IgD-negative memory B cell (primary cell): ENCODE measurements around the gene ARID3B. TPM values are rescaled to one million over a fixed set of nuclear protein-coding genes. Genes with fewer than 3 reads are reported as not detected.
A peak's percentile ranks its signal among the peaks of the same experiment; 100 is the strongest.
"Not testable (repeated sequence)": the region's sequence is repeated elsewhere in the genome, so short reads cannot be mapped to it uniquely, and the experiment has no call there.

Experiments
- H3K27ac Mint-ChIP-seq, 3 donors: one replicate each; pipeline ENCODE4 v1.8.0; 2020 to 2022; ENCODE audit warnings: mild to moderate bottlenecking in 3 of 3, mixed read lengths in 3 of 3, moderate library complexity in 1 of 3
- H3K27me3 Mint-ChIP-seq: one replicate; pipeline ENCODE4 v1.8.0; 2021; ENCODE audit warnings: mixed read lengths
- H3K36me3 Mint-ChIP-seq: one replicate; pipeline ENCODE4 v1.8.0; 2020; ENCODE audit warnings: mild to moderate bottlenecking, mixed read lengths
- H3K4me1 Mint-ChIP-seq, 3 donors: one replicate each; pipeline ENCODE4 v1.8.0; 2020 to 2022; ENCODE audit warnings: mixed read lengths in 3 of 3, mild to moderate bottlenecking in 1 of 3
- H3K4me3 Mint-ChIP-seq, 4 donors: one replicate each; pipeline ENCODE4 v1.8.0; 2020 to 2022; ENCODE audit warnings: mild to moderate bottlenecking in 4 of 4, mixed read lengths in 4 of 4, moderate library complexity in 3 of 4
- H3K9me3 Mint-ChIP-seq, 3 donors: one replicate each; pipeline ENCODE4 v1.8.0; 2020 to 2021; ENCODE audit warnings: mixed read lengths in 3 of 3, mild to moderate bottlenecking in 1 of 3
- polyA plus RNA-seq: library from polyadenylated mRNA; unstranded; fragments of 300-500 nt; fragmentation: Illumina TruSeq; gene quantifications from one replicate; pipeline ENCODE4 v1.2.3, GENCODE V29; 2021

ARID3B gene, protein sequence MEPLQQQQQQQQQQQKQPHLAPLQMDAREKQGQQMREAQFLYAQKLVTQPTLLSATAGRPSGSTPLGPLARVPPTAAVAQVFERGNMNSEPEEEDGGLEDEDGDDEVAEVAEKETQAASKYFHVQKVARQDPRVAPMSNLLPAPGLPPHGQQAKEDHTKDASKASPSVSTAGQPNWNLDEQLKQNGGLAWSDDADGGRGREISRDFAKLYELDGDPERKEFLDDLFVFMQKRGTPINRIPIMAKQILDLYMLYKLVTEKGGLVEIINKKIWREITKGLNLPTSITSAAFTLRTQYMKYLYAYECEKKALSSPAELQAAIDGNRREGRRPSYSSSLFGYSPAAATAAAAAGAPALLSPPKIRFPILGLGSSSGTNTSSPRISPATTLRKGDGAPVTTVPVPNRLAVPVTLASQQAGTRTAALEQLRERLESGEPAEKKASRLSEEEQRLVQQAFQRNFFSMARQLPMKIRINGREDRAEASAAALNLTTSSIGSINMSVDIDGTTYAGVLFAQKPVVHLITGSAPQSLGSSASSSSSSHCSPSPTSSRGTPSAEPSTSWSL
- polyA plus RNA-seq: 14.4 TPM

DNA sequence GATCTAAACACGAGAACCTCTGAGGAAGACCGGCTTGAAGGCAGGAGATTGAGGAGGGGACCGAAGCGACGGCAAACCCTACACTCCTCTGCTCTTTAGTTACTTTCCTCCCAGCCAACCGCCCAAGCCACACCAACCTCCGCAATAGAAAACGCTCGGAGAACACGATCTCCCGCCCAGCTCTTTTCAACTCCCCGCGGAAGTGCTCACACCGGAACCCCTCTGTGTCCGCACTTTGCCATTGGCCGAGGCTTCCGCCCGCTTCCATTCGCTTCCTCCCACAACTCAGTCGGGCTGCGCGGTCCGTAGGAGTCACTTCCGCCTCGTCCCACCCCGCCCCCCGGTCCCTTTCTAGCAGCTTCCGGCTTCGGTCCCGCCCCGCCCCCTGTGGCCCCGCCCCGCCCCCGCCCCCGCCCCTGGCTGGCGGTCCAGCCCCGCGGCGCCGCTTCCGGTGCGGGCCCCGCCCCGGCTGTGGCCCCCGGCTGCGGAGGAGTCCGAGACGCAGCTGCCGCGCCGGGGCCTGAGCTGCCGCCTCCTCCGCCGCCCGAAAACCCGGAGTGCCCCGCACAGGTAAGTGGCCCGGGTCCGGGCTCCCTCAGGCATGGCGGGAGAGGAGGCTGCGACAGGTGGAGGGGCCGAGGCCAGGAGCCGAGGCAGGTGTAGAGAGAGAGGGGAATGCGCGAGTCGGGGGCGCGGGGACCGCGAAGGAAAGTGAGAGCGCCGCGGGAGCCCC is at the start of gene ARID3B:
Gene ARID3B, plus strand, starts transcription at position 460 of the 733 bp plus-strand sequence. CDS start 2,717 bp downstream, outside the sequence.
- Mint-ChIP-seq H3K4me3 (peak within 1 kb of the TSS; percentile 98 to 100 (median 98)), H3K27ac (peak within 1 kb of the TSS; percentile 84 to 97 (median 95)), H3K27me3 (no peaks in the 10 kb centered on the region), H3K36me3 (peaks cover 2% of the 10 kb centered on the region), H3K4me1 (peaks cover 39 to 42% (median 42%) of the 10 kb centered on the region in 3 donors), H3K9me3 (no peaks in the 10 kb centered on the region)

DNA sequence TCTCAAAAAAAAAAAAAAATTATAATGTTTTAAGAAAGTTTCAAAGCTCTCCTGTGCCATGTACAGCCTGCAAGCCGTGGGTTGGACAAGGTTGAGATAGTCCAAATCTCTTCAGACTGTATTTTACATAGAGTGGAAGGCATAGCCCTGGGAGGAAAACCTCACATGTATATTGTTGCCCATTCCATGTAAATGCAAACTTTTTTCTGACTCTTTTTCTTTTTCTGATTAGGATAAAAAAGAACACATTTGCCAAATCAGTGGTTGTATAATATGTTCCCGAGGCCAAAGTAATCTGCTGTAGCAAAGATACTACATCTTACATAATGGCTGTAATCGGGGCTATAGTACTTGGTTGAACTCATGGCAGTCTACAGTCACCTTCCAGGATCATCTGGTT is 44.4 kb upstream of the ARID3B start:
- Mint-ChIP-seq H3K36me3 (peaks cover 3% of the 10 kb centered on the region), H3K27me3 (no peaks in the 10 kb centered on the region), H3K4me3 (no peak overlapping the region), H3K27ac (peak overlapping the region in 1 of 3 donors; percentile 44), H3K9me3 (no peaks in the 10 kb centered on the region), H3K4me1 (peaks cover 0 to 3% (median 0%) of the 10 kb centered on the region in 3 donors)

DNA sequence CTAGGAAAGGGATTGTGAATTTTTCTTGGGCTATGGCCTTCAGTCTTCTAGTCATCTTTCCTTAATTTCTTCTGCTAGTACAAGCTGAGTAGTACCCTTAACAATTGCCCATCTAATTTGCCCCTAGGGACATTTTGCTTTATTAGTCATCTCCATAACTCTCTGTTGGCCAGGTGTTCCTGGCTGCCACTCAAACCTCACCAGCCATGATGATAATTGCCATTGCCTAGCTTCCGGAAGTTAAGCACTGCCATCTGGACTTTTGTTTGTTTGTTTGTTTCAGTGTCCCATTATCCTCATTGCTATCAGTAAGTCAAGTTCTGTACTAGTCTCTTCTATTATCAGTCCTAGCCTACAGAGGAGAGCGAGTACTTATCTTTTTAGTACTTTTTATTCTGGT is 43.4 kb upstream of the ARID3B start:
- Mint-ChIP-seq H3K36me3 (peaks cover 3% of the 10 kb centered on the region), H3K4me3 (no peak overlapping the region), H3K9me3 (no peaks in the 10 kb centered on the region), H3K27ac (no peak overlapping the region), H3K4me1 (peaks cover 0 to 4% (median 0%) of the 10 kb centered on the region in 3 donors), H3K27me3 (no peaks in the 10 kb centered on the region)

- Mint-ChIP-seq H3K4me3 (no peak overlapping the region), H3K27ac (no peak overlapping the region), H3K36me3 (peaks cover 11% of the 10 kb centered on the region), H3K4me1 (peaks cover 0 to 4% (median 0%) of the 10 kb centered on the region in 3 donors), H3K27me3 (no peaks in the 10 kb centered on the region), H3K9me3 (no peaks in the 10 kb centered on the region)
These were observed 41.7 kb upstream of the ARID3B start for GRCh38 chr15:74499366-74499765.

GRCh38 chr15:74500401-74500800 is 40.6 kb upstream of the ARID3B start:
- no peaks in the 10 kb centered on the region for H3K27me3 Mint-ChIP-seq
- no peaks in the 10 kb centered on the region for H3K9me3 Mint-ChIP-seq
- H3K36me3 Mint-ChIP-seq: peaks cover 11% of the 10 kb centered on the region
- H3K27ac Mint-ChIP-seq: no peak overlapping the region
- H3K4me1 Mint-ChIP-seq: peaks cover 0 to 4% (median 0%) of the 10 kb centered on the region in 3 donors
- no peak overlapping the region for H3K4me3 Mint-ChIP-seq

GRCh38 chr15:74502301-74502700 is 38.7 kb upstream of the ARID3B start:
- Mint-ChIP-seq H3K9me3 (no peaks in the 10 kb centered on the region), H3K4me3 (no peak overlapping the region), H3K36me3 (peaks cover 11% of the 10 kb centered on the region), H3K27me3 (no peaks in the 10 kb centered on the region), H3K27ac (no peak overlapping the region), H3K4me1 (peaks cover 0 to 3% (median 0%) of the 10 kb centered on the region in 3 donors)

- Mint-ChIP-seq H3K27me3 (no peaks in the 10 kb centered on the region), H3K36me3 (peaks cover 11% of the 10 kb centered on the region), H3K4me3 (no peak overlapping the region), H3K4me1 (peaks cover 0 to 1% (median 0%) of the 10 kb centered on the region in 3 donors), H3K9me3 (no peaks in the 10 kb centered on the region), H3K27ac (no peak overlapping the region)
These were observed 36.6 kb upstream of the ARID3B start for GRCh38 chr15:74504418-74504817.

GRCh38 chr15:74504836-74505235 is 36.2 kb upstream of the ARID3B start:
- H3K9me3 Mint-ChIP-seq: no peaks in the 10 kb centered on the region
- peaks cover 11% of the 10 kb centered on the region for H3K36me3 Mint-ChIP-seq
- no peak overlapping the region for H3K4me3 Mint-ChIP-seq
- H3K27ac Mint-ChIP-seq: no peak overlapping the region
- H3K27me3 Mint-ChIP-seq: no peaks in the 10 kb centered on the region
- peaks cover 0 to 1% (median 0%) of the 10 kb centered on the region in 3 donors for H3K4me1 Mint-ChIP-seq

GRCh38 chr15:74505837-74506514 is 35.0 kb upstream of the ARID3B start:
- H3K9me3 Mint-ChIP-seq: no peaks in the 10 kb centered on the region
- H3K27me3 Mint-ChIP-seq: no peaks in the 10 kb centered on the region
- no peak overlapping the region for H3K27ac Mint-ChIP-seq
- peaks cover 0 to 1% (median 0%) of the 10 kb centered on the region in 3 donors for H3K4me1 Mint-ChIP-seq
- H3K4me3 Mint-ChIP-seq: no peak overlapping the region
- H3K36me3 Mint-ChIP-seq: peaks cover 11% of the 10 kb centered on the region

DNA sequence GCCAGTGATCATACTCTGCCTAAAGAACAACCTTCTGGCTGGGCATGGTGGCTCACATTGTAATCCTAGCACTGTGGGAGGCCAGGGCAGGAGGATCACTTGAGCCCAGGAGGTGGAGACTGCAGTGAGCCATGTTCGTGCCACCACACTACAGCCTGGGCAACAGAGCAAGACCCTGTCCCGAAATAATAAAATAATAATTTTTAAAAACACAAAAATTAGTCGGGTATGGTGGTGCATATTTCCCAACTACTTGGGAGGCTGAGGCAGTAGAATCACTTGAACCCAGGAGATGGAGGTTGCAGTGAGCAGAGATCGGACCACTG is 34.5 kb upstream of the ARID3B start:
- Mint-ChIP-seq H3K4me3 (no peak overlapping the region), H3K27ac (no peak overlapping the region), H3K27me3 (no peaks in the 10 kb centered on the region), H3K4me1 (peaks cover 0 to 1% (median 0%) of the 10 kb centered on the region in 3 donors), H3K9me3 (no peaks in the 10 kb centered on the region), H3K36me3 (peaks cover 11% of the 10 kb centered on the region)

DNA sequence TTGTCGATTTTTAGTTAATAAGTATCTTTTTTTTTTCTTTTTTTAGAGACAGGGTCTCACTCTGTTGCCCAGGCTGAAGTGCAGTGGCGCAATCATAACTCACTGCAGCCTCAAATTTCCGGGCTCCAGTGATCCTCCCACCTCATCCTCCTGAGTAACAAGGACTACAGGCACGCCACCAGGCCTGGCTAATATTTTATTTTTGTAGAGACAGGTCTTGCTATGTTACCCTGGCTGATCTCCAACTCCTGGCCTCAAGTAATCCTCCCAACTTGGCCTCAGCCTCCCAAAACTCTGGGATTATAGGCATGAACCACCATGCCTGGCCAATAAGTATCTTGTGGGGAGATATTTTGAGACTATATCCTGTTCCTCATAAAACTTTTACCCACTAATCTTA is 29.4 kb upstream of the ARID3B start:
- Mint-ChIP-seq H3K27ac (no peak overlapping the region), H3K4me1 (peaks cover 7 to 10% (median 8%) of the 10 kb centered on the region in 3 donors), H3K27me3 (no peaks in the 10 kb centered on the region), H3K9me3 (no peaks in the 10 kb centered on the region), H3K4me3 (no peak overlapping the region), H3K36me3 (no peaks in the 10 kb centered on the region)

GRCh38 chr15:74514059-74514458 is 27.0 kb upstream of the ARID3B start:
- not testable (repeated sequence) for H3K27ac Mint-ChIP-seq, H3K4me3 Mint-ChIP-seq, H3K9me3 Mint-ChIP-seq, H3K36me3 Mint-ChIP-seq, H3K4me1 Mint-ChIP-seq, H3K27me3 Mint-ChIP-seq

- H3K27ac Mint-ChIP-seq: no peak overlapping the region
- no peaks in the 10 kb centered on the region for H3K36me3 Mint-ChIP-seq
- no peaks in the 10 kb centered on the region for H3K27me3 Mint-ChIP-seq
- H3K9me3 Mint-ChIP-seq: no peaks in the 10 kb centered on the region
- no peak overlapping the region for H3K4me3 Mint-ChIP-seq
- H3K4me1 Mint-ChIP-seq: peaks cover 2 to 4% (median 2%) of the 10 kb centered on the region in 3 donors
These were observed 23.9 kb upstream of the ARID3B start for GRCh38 chr15:74517096-74517495.

DNA sequence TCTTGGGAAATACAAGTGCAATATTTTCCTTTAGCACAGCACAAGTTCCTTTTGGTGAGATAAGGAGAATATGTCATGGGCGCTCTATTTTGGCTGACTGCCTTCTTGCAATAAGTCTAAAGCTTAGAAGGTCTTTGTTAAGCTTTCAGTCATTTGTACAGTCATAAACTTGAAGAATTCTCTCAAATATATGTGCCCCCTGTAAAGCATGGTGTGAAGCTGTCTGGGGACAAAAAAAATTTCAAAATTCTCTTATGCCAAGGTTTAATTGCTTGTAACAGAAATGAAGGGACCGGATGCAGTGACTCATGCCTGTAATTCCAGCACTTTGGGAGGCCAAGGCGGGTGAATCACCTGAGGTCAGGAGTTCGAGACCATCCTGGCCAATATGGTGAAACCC is 21.7 kb upstream of the ARID3B start:
- Mint-ChIP-seq H3K4me3 (no peak overlapping the region), H3K9me3 (no peaks in the 10 kb centered on the region), H3K27ac (no peak overlapping the region), H3K36me3 (no peaks in the 10 kb centered on the region), H3K27me3 (no peaks in the 10 kb centered on the region), H3K4me1 (no peaks in the 10 kb centered on the region)

GRCh38 chr15:74520407-74520806 is 20.6 kb upstream of the ARID3B start:
- H3K9me3 Mint-ChIP-seq: no peaks in the 10 kb centered on the region
- H3K27me3 Mint-ChIP-seq: no peaks in the 10 kb centered on the region
- H3K4me1 Mint-ChIP-seq: no peaks in the 10 kb centered on the region
- H3K27ac Mint-ChIP-seq: no peak overlapping the region
- no peaks in the 10 kb centered on the region for H3K36me3 Mint-ChIP-seq
- H3K4me3 Mint-ChIP-seq: no peak overlapping the region
